ENCODE measurements around the gene TDRD1.

- TF ChIP-seq GATA2 (IDR thresholded peaks at IDR 0.05; ENCODE audit: low read depth, low read length) = no peak
- no peak for TF ChIP-seq GATA3 (IDR thresholded peaks at IDR 0.05; ENCODE audit: low read depth, low read length)
Observed at GRCh38 chr10:114228156-114228555, 49.0 kb downstream of the TDRD1 start.

Measured in SH-SY5Y (cell line).